Neuron (in vitro differentiated cells): ENCODE results near the gene PDE3B.
"Not testable (repeated sequence)": the region's sequence is repeated elsewhere in the genome, so short reads cannot be mapped to it uniquely, and the experiment has no call there.

Source experiments
- H2AFZ ChIP-seq: one replicate; pipeline ENCODE4 v1.6.1; 2013; ENCODE audit warnings: low read depth, mild to moderate bottlenecking, inconsistent platforms, low read length, moderate library complexity
- H3K27me3 ChIP-seq: one replicate; pipeline ENCODE4 v1.6.1; 2013; ENCODE audit warnings: low read length; ENCODE audit not compliant: insufficient read depth
- H3K36me3 ChIP-seq: one replicate; pipeline ENCODE4 v1.6.1; 2013; ENCODE audit warnings: low read length; ENCODE audit not compliant: insufficient read depth
- H3K4me1 ChIP-seq: one replicate; pipeline ENCODE4 v1.6.1; 2013; ENCODE audit warnings: low read length; ENCODE audit not compliant: insufficient read depth
- H3K4me3 ChIP-seq: 2 replicates; pipeline ENCODE4 v1.5.1; 2013; ENCODE audit warnings: mild to moderate bottlenecking, low read length, moderate library complexity
- H3K9me3 ChIP-seq: one replicate; pipeline ENCODE4 v1.6.1; 2013; ENCODE audit warnings: low read length

The PDE3B gene

GRCh38 chr11:14826600-14826999, 183.0 kb downstream of the PDE3B start:
- H3K4me1 ChIP-seq = no peaks in the 10 kb centered on the region
- H3K36me3 ChIP-seq = peaks cover 9% of the 10 kb centered on the region
- peaks cover 13% of the 10 kb centered on the region for H3K9me3 ChIP-seq
- no peak overlapping the region for H3K4me3 ChIP-seq
- H3K27me3 ChIP-seq = no peaks in the 10 kb centered on the region
- H2AFZ ChIP-seq = no peak overlapping the region

- Histone ChIP-seq H3K4me1 (no peaks in the 10 kb centered on the region), H3K4me3 (no peak overlapping the region), H3K27me3 (no peaks in the 10 kb centered on the region), H2AFZ (no peak overlapping the region), H3K9me3 (no peaks in the 10 kb centered on the region), H3K36me3 (peaks cover 4% of the 10 kb centered on the region)
Measured at GRCh38 chr11:14835496-14836492, 192.2 kb downstream of the PDE3B start.

GRCh38 chr11:14842002-14842401, 198.4 kb downstream of the PDE3B start:
- Histone ChIP-seq H2AFZ (no peak overlapping the region), H3K4me1 (no peaks in the 10 kb centered on the region), H3K36me3 (peaks cover 5% of the 10 kb centered on the region), H3K4me3 (no peak overlapping the region), H3K9me3 (peaks cover 2% of the 10 kb centered on the region), H3K27me3 (no peaks in the 10 kb centered on the region)

- H3K27me3 ChIP-seq = no peaks in the 10 kb centered on the region
- H3K36me3 ChIP-seq = no peaks in the 10 kb centered on the region
- H3K9me3 ChIP-seq = no peaks in the 10 kb centered on the region
- H3K4me3 ChIP-seq = no peak overlapping the region
- H3K4me1 ChIP-seq = peaks cover under 1% of the 10 kb centered on the region
- H2AFZ ChIP-seq = no peak overlapping the region
Measured at GRCh38 chr11:14852571-14853177, 209.1 kb downstream of the PDE3B start.

GRCh38 chr11:14854057-14854456, 210.5 kb downstream of the PDE3B start:
- Histone ChIP-seq H3K36me3 (no peaks in the 10 kb centered on the region), H2AFZ (no peak overlapping the region), H3K27me3 (no peaks in the 10 kb centered on the region), H3K4me3 (no peak overlapping the region), H3K4me1 (peaks cover 2% of the 10 kb centered on the region), H3K9me3 (no peaks in the 10 kb centered on the region)

GRCh38 chr11:14855890-14856289, 212.3 kb downstream of the PDE3B start:
- no peaks in the 10 kb centered on the region for H3K27me3 ChIP-seq
- H2AFZ ChIP-seq = no peak overlapping the region
- no peaks in the 10 kb centered on the region for H3K9me3 ChIP-seq
- no peak overlapping the region for H3K4me3 ChIP-seq
- H3K4me1 ChIP-seq = peaks cover 2% of the 10 kb centered on the region
- H3K36me3 ChIP-seq = no peaks in the 10 kb centered on the region

GRCh38 chr11:14857621-14858020, 214.0 kb downstream of the PDE3B start:
- H3K36me3 ChIP-seq = no peaks in the 10 kb centered on the region
- H3K4me3 ChIP-seq = no peak overlapping the region
- H3K4me1 ChIP-seq = peaks cover 2% of the 10 kb centered on the region
- no peak overlapping the region for H2AFZ ChIP-seq
- no peaks in the 10 kb centered on the region for H3K27me3 ChIP-seq
- H3K9me3 ChIP-seq = no peaks in the 10 kb centered on the region

GRCh38 chr11:14858404-14858803, 214.8 kb downstream of the PDE3B start:
- H3K9me3 ChIP-seq = no peaks in the 10 kb centered on the region
- peaks cover 2% of the 10 kb centered on the region for H3K4me1 ChIP-seq
- peaks cover 2% of the 10 kb centered on the region for H3K36me3 ChIP-seq
- H2AFZ ChIP-seq = no peak overlapping the region
- no peak overlapping the region for H3K4me3 ChIP-seq
- no peaks in the 10 kb centered on the region for H3K27me3 ChIP-seq

- Histone ChIP-seq H3K9me3 (no peaks in the 10 kb centered on the region), H3K4me3 (no peak overlapping the region), H2AFZ (no peak overlapping the region), H3K36me3 (peaks cover 4% of the 10 kb centered on the region), H3K27me3 (no peaks in the 10 kb centered on the region), H3K4me1 (peaks cover 2% of the 10 kb centered on the region)
Measured at GRCh38 chr11:14860511-14860910, 216.9 kb downstream of the PDE3B start.

GRCh38 chr11:14861680-14862079, 218.1 kb downstream of the PDE3B start:
- peaks cover 2% of the 10 kb centered on the region for H3K4me1 ChIP-seq
- peaks cover 4% of the 10 kb centered on the region for H3K36me3 ChIP-seq
- no peak overlapping the region for H3K4me3 ChIP-seq
- no peak overlapping the region for H2AFZ ChIP-seq
- H3K27me3 ChIP-seq = no peaks in the 10 kb centered on the region
- H3K9me3 ChIP-seq = no peaks in the 10 kb centered on the region

- H2AFZ ChIP-seq, H3K9me3 ChIP-seq, H3K4me1 ChIP-seq, H3K4me3 ChIP-seq, H3K27me3 ChIP-seq: not testable (repeated sequence)
- H3K36me3 ChIP-seq = peaks cover 17% of the 10 kb centered on the region
Measured at GRCh38 chr11:14863775-14864174, 220.2 kb downstream of the PDE3B start.

- no peaks in the 10 kb centered on the region for H3K27me3 ChIP-seq
- H3K9me3 ChIP-seq = no peaks in the 10 kb centered on the region
- peaks cover 31% of the 10 kb centered on the region for H3K36me3 ChIP-seq
- H3K4me1 ChIP-seq = no peaks in the 10 kb centered on the region
- H2AFZ ChIP-seq = no peak overlapping the region
- no peak overlapping the region for H3K4me3 ChIP-seq
Measured at GRCh38 chr11:14872032-14872431, 228.4 kb downstream of the PDE3B start.

- Histone ChIP-seq H3K27me3 (no peaks in the 10 kb centered on the region), H3K9me3 (no peaks in the 10 kb centered on the region), H2AFZ (no peak overlapping the region), H3K36me3 (peaks cover 23% of the 10 kb centered on the region), H3K4me3 (no peak overlapping the region), H3K4me1 (no peaks in the 10 kb centered on the region)
Measured at GRCh38 chr11:14873632-14874031, 230.0 kb downstream of the PDE3B start.
